Ovary (tissue), 3 donors: Measurements from ENCODE around the gene PLXNA4.

Source experiments
- EP300 ChIP-seq: sonication (generic); formaldehyde crosslinking; IDR thresholded peaks from one replicate; pipeline ENCODE4 v1.6.1; 2017; ENCODE audit warnings: antibody characterized with exemption
- POLR2A ChIP-seq: fragments of 450-650 bp; IDR thresholded peaks from one replicate; pipeline ENCODE4 v1.6.1; 2017; ENCODE audit warnings: antibody characterized with exemption, mild to moderate bottlenecking, moderate library complexity
- TF ChIP-seq, protein P1 (sequence below), 3 donors: fragments of 450-650 bp in 2 of 3; fragments of 200-600 bp in 1 of 3; IDR thresholded peaks; one replicate each; pipeline versions ENCODE4 v1.5.1 to v1.8.0; 2016 to 2022; ENCODE audit warnings: antibody characterized with exemption in 3 of 3, mild to moderate bottlenecking in 1 of 3
- donor health status: DM: no; HTN: no; CAD: no.

DNA sequence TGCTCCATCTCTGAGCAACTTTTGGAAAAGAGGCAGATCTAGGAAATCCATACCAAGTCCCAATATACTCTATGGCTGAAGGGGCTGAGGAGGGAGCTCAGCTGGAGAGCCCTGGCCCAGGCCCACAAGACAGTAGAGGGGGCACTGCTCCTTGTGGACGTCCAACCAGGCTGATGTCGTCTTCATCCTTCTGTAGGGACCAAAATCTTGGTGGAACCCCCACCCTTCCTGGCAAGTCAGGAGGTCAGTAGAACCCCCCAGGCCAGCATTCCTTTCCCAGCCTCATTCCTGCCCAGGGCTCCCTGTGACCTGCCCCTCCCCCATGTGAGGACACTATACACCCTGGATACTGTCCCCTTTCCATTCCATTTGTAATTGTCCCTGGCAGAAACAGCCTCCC lies 152.0 kb downstream of the PLXNA4 start:
- TF ChIP-seq, protein P1, sequence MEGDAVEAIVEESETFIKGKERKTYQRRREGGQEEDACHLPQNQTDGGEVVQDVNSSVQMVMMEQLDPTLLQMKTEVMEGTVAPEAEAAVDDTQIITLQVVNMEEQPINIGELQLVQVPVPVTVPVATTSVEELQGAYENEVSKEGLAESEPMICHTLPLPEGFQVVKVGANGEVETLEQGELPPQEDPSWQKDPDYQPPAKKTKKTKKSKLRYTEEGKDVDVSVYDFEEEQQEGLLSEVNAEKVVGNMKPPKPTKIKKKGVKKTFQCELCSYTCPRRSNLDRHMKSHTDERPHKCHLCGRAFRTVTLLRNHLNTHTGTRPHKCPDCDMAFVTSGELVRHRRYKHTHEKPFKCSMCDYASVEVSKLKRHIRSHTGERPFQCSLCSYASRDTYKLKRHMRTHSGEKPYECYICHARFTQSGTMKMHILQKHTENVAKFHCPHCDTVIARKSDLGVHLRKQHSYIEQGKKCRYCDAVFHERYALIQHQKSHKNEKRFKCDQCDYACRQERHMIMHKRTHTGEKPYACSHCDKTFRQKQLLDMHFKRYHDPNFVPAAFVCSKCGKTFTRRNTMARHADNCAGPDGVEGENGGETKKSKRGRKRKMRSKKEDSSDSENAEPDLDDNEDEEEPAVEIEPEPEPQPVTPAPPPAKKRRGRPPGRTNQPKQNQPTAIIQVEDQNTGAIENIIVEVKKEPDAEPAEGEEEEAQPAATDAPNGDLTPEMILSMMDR (IDR thresholded peaks at IDR 0.05), result no peak
- no peak for TF ChIP-seq POLR2A
- no peak for TF ChIP-seq EP300
